Neural crest cell (in vitro differentiated cells): ENCODE data around the gene S100A7A. TPM values are rescaled to one million over a fixed set of nuclear protein-coding genes. Genes with fewer than 3 reads are reported as not detected.

ENCODE experiments used
- DNase-seq: peaks from one replicate; pipeline ENCODE4 v3.0.0; 2021; ENCODE audit warnings: low read depth, mixed read lengths, low spot score
- H3K27ac Mint-ChIP-seq: one replicate; pipeline ENCODE4 v1.8.0; 2021; ENCODE audit warnings: mild to moderate bottlenecking, mixed read lengths; ENCODE audit not compliant: unreplicated experiment
- H3K27me3 Mint-ChIP-seq: 2 replicates; pipeline ENCODE4 v1.8.0; 2021; ENCODE audit warnings: low read depth, mild to moderate bottlenecking, mixed read lengths
- H3K36me3 Mint-ChIP-seq: 2 replicates; pipeline ENCODE4 v1.8.0; 2021; ENCODE audit warnings: low read depth, mild to moderate bottlenecking, mixed read lengths
- H3K4me1 Mint-ChIP-seq: 2 replicates; pipeline ENCODE4 v1.8.0; 2021; ENCODE audit warnings: mixed read lengths
- H3K4me3 Mint-ChIP-seq: one replicate; pipeline ENCODE4 v1.8.0; 2021; ENCODE audit warnings: mild to moderate bottlenecking, mixed read lengths
- H3K9me3 Mint-ChIP-seq: 2 replicates; pipeline ENCODE4 v1.8.0; 2021; ENCODE audit warnings: mixed read lengths
- total RNA-seq: library from RNA; stranded (reverse); gene quantifications from 2 replicates; pipeline ENCODE4 v1.2.1, GENCODE V29; 2021
- TF ChIP-seq, protein P1 (sequence below): fragments of 200-600 bp; sonication (generic); conservative IDR thresholded peaks from 2 replicates; pipeline ENCODE4 v1.5.0; 2021; ENCODE audit warnings: antibody characterized with exemption, mild to moderate bottlenecking

Gene S100A7A
- total RNA-seq, 1 donor from 2014 or later, result not detected

DNA sequence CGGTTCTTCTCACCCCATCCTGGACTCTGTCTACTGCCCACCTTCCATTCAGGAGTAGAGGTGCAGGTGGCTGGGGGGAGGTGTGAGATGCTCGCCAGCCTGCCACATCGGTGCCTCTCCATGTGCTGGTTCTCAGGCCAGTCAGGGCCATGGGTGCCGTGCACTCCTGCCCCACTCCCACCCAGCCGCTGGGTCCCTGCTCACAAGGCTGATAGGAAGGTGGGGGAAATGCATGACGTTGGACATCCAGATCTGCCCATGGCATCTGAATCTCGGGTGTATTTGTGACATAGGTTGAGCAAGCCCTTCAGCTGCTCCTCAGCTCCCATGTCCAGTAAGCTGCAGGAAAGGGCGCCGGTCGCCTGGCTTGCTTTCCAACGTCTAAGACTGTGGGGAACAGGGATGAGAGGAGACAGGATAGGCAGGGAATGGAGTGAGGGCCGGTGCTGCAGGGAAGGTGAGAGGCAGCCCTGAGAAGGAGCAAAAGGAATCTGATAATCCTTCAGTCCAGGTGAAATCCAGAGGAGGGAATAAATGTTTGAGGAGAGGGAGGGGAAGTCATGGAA is 11.8 kb downstream of the S100A7A start:
- TF ChIP-seq, protein P1, sequence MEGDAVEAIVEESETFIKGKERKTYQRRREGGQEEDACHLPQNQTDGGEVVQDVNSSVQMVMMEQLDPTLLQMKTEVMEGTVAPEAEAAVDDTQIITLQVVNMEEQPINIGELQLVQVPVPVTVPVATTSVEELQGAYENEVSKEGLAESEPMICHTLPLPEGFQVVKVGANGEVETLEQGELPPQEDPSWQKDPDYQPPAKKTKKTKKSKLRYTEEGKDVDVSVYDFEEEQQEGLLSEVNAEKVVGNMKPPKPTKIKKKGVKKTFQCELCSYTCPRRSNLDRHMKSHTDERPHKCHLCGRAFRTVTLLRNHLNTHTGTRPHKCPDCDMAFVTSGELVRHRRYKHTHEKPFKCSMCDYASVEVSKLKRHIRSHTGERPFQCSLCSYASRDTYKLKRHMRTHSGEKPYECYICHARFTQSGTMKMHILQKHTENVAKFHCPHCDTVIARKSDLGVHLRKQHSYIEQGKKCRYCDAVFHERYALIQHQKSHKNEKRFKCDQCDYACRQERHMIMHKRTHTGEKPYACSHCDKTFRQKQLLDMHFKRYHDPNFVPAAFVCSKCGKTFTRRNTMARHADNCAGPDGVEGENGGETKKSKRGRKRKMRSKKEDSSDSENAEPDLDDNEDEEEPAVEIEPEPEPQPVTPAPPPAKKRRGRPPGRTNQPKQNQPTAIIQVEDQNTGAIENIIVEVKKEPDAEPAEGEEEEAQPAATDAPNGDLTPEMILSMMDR, result no peak
- H3K4me3 Mint-ChIP-seq, result no peak overlapping the region
- DNase-seq, result no peak
- no peak overlapping the region for H3K27ac Mint-ChIP-seq
- H3K9me3 Mint-ChIP-seq, result no peaks in the 10 kb centered on the region
- peaks cover 60% of the 10 kb centered on the region for H3K27me3 Mint-ChIP-seq
- no peaks in the 10 kb centered on the region for H3K36me3 Mint-ChIP-seq
- H3K4me1 Mint-ChIP-seq, result no peaks in the 10 kb centered on the region

- Mint-ChIP-seq H3K9me3 (no peaks in the 10 kb centered on the region), H3K4me1 (no peaks in the 10 kb centered on the region), H3K4me3 (no peak overlapping the region), H3K27ac (no peak overlapping the region), H3K36me3 (no peaks in the 10 kb centered on the region), H3K27me3 (peaks cover 62% of the 10 kb centered on the region)
- TF ChIP-seq, protein P1, result no peak
- no peak for DNase-seq
These were observed 12.5 kb downstream of the S100A7A start for GRCh38 chr1:153428791-153429190.

GRCh38 chr1:153429266-153430165 is 13.2 kb downstream of the S100A7A start:
- no peaks in the 10 kb centered on the region for H3K4me1 Mint-ChIP-seq
- no peaks in the 10 kb centered on the region for H3K9me3 Mint-ChIP-seq
- peaks cover 64% of the 10 kb centered on the region for H3K27me3 Mint-ChIP-seq
- no peak overlapping the region for H3K4me3 Mint-ChIP-seq
- no peak for DNase-seq
- no peaks in the 10 kb centered on the region for H3K36me3 Mint-ChIP-seq
- no peak overlapping the region for H3K27ac Mint-ChIP-seq
- TF ChIP-seq, protein P1, result no peak

GRCh38 chr1:153430166-153430553 is 13.8 kb downstream of the S100A7A start:
- no peak for DNase-seq
- H3K4me3 Mint-ChIP-seq, result no peak overlapping the region

GRCh38 chr1:153430561-153430960 is 14.2 kb downstream of the S100A7A start:
- Mint-ChIP-seq H3K36me3 (no peaks in the 10 kb centered on the region), H3K27me3 (peaks cover 57% of the 10 kb centered on the region), H3K27ac (no peak overlapping the region), H3K4me1 (no peaks in the 10 kb centered on the region), H3K9me3 (no peaks in the 10 kb centered on the region), H3K4me3 (no peak overlapping the region)
- TF ChIP-seq, protein P1, result no peak
- DNase-seq, result no peak

More at GRCh38 chr1:153430166-153430553, 13.8 kb downstream of the S100A7A start:
- H3K4me1 Mint-ChIP-seq, result no peaks in the 10 kb centered on the region
- H3K27me3 Mint-ChIP-seq, result peaks cover 61% of the 10 kb centered on the region
- H3K27ac Mint-ChIP-seq, result no peak overlapping the region
- H3K36me3 Mint-ChIP-seq, result no peaks in the 10 kb centered on the region
- no peaks in the 10 kb centered on the region for H3K9me3 Mint-ChIP-seq
- TF ChIP-seq, protein P1, result no peak
